ENCODE measurements around the gene NR2E1. TPM values are rescaled to one million over a fixed set of nuclear protein-coding genes. Genes with fewer than 3 reads are reported as not detected.

NR2E1 gene
- total RNA-seq, 1 donor from 2014 or later: not detected

DNA sequence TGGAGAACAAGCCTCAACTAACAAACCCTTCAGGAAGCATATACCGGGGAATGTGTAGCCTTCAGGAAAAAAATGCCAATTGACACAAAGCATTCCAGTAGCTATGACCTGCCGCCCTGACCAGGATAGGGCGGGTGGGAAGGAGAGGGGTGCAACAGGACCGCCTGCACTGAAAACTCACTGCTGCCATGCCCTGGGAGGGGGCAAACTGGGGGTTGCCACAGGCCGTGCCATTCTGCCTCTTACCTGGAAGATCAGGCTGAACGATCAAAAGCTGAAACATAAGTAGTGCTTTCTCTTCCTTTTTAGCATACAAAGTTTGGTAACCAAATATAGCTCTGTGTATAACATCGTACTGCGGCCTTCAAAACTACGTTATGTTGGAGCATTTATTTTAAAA, 21.7 kb downstream of the NR2E1 start:
- H3K9me3 ChIP-seq: no peaks in the 10 kb centered on the region
- H3K36me3 ChIP-seq: no peaks in the 10 kb centered on the region
- H3K4me1 ChIP-seq: no peaks in the 10 kb centered on the region
- DNase-seq (ENCODE audit: extremely low spot score in 2 of 2): no peak
- no peak overlapping the region for H3K27ac ChIP-seq
- TF ChIP-seq POLR2AphosphoS5 (IDR thresholded peaks at IDR 0.05; ENCODE audit: insufficient read depth in 1 of 2, low read depth in 1 of 2): no peak
- TF ChIP-seq, protein P1, sequence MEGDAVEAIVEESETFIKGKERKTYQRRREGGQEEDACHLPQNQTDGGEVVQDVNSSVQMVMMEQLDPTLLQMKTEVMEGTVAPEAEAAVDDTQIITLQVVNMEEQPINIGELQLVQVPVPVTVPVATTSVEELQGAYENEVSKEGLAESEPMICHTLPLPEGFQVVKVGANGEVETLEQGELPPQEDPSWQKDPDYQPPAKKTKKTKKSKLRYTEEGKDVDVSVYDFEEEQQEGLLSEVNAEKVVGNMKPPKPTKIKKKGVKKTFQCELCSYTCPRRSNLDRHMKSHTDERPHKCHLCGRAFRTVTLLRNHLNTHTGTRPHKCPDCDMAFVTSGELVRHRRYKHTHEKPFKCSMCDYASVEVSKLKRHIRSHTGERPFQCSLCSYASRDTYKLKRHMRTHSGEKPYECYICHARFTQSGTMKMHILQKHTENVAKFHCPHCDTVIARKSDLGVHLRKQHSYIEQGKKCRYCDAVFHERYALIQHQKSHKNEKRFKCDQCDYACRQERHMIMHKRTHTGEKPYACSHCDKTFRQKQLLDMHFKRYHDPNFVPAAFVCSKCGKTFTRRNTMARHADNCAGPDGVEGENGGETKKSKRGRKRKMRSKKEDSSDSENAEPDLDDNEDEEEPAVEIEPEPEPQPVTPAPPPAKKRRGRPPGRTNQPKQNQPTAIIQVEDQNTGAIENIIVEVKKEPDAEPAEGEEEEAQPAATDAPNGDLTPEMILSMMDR (IDR thresholded peaks at IDR 0.05): no peak
- TF ChIP-seq POLR2A (IDR thresholded peaks at IDR 0.05): no peak
- no peak overlapping the region for H3K4me3 ChIP-seq
- intact Hi-C loops (cut with DNase I): no loop called here
- no peaks in the 10 kb centered on the region for H3K27me3 ChIP-seq

DNA sequence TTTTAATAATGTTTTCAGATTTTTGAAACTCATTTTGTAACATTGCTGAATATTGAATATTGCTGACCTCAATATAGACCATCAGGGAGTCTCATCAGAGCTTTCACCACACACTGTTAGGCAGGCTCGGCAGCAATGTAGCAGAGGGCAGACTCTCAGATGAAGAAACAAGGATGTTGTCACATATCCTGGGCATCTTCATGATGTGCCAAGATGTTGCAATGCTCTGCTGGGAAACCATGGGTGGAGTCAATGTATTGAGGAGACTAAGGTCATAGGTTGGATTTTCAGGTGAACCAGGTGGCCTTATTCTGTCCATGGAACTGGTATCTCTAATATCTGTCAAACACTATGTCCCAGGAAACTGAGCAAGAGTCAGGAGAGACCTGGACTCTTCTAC, 27.3 kb downstream of the NR2E1 start:
- Histone ChIP-seq H3K4me3 (no peak overlapping the region), H3K4me1 (no peaks in the 10 kb centered on the region), H3K9me3 (no peaks in the 10 kb centered on the region), H3K27me3 (no peaks in the 10 kb centered on the region), H3K36me3 (no peaks in the 10 kb centered on the region), H3K27ac (no peak overlapping the region)
- TF ChIP-seq, protein P1 (IDR thresholded peaks at IDR 0.05): no peak
- TF ChIP-seq POLR2AphosphoS5 (IDR thresholded peaks at IDR 0.05; ENCODE audit: insufficient read depth in 1 of 2, low read depth in 1 of 2) (no peak), POLR2A (IDR thresholded peaks at IDR 0.05) (no peak)
- intact Hi-C loops (cut with DNase I): no loop called here
- DNase-seq (ENCODE audit: extremely low spot score in 2 of 2): no peak

DNA sequence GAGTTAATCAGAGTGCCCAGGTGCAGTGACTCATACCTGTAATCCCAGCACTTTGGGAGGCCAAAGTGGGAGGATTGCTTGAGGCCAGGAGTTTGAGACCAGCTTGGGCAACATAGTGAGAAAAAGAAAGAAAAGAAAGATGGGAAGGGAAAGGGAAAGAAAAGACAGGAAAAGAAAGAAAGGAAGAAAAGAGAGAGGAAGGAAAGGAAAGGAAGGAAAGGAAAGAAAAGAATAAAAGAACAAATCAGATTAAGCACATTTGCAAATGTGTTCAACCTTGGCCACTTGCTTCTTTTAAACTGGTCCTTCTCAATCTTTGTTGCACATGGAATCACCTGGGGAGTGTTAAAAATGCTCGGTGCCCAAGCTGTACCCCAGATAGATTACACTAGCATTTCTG, 28.0 kb downstream of the NR2E1 start:
- Histone ChIP-seq H3K9me3 (no peaks in the 10 kb centered on the region), H3K4me3 (no peak overlapping the region), H3K4me1 (no peaks in the 10 kb centered on the region), H3K36me3 (no peaks in the 10 kb centered on the region), H3K27ac (no peak overlapping the region), H3K27me3 (no peaks in the 10 kb centered on the region)
- DNase-seq (ENCODE audit: extremely low spot score in 2 of 2): no peak
- TF ChIP-seq POLR2AphosphoS5 (IDR thresholded peaks at IDR 0.05; ENCODE audit: insufficient read depth in 1 of 2, low read depth in 1 of 2) (no peak), POLR2A (IDR thresholded peaks at IDR 0.05) (no peak)
- TF ChIP-seq, protein P1 (IDR thresholded peaks at IDR 0.05): no peak
- intact Hi-C loops (cut with DNase I): no loop called here

DNA sequence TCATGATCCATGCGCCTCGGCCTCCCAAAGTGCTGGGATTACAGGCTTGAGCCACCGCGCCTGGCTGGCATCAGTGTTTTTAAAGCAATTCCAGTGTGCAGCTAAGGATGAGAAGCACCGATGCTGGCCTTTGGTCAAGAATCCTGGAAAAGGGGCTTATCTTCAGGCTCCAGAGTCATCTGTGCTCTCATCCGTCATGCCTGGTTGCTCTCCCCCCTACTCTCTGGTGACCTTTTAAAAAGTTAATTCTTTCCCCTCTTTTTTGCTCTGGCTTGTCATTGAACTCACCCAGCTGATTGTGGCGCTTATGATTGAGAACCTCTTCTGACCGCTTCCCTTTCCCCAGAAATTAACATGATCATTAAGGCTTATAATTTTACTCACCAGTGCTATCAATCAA, 28.7 kb downstream of the NR2E1 start:
- TF ChIP-seq, protein P1 (IDR thresholded peaks at IDR 0.05): no peak

DNA sequence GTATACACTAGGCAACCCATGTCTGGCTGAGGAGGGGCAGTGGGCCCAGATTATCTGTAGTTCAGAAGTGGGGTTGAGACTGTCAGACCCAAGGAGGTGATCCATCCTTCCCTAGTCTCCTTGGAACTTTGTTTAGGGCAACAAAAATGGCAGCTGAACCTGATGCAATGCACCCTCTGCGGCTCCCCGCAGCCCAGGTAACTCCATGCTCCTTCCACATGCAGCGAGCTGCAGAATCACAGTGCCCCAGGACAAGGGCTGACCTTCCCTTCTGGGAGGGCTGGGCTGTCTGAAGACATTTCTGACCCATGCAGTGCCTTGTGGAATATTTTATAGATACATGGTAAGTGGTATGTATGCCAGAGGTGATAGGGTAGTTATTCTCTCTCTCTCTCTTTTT, 29.4 kb downstream of the NR2E1 start:
- Histone ChIP-seq H3K36me3 (no peaks in the 10 kb centered on the region), H3K27me3 (no peaks in the 10 kb centered on the region), H3K27ac (no peak overlapping the region), H3K9me3 (no peaks in the 10 kb centered on the region), H3K4me1 (no peaks in the 10 kb centered on the region), H3K4me3 (no peak overlapping the region)
- TF ChIP-seq POLR2AphosphoS5 (IDR thresholded peaks at IDR 0.05; ENCODE audit: insufficient read depth in 1 of 2, low read depth in 1 of 2): no peak
- TF ChIP-seq, protein P1 (IDR thresholded peaks at IDR 0.05): no peak
- intact Hi-C loops (cut with DNase I): no loop called here
- DNase-seq (ENCODE audit: extremely low spot score in 2 of 2): no peak

More for the DNA sequence above, 28.7 kb downstream of the NR2E1 start:
- no peak for DNase-seq (ENCODE audit: extremely low spot score in 2 of 2)
- H3K4me3 ChIP-seq: no peak overlapping the region
- H3K27me3 ChIP-seq: no peaks in the 10 kb centered on the region
- H3K36me3 ChIP-seq: no peaks in the 10 kb centered on the region
- no peak overlapping the region for H3K27ac ChIP-seq
- H3K9me3 ChIP-seq: no peaks in the 10 kb centered on the region
- intact Hi-C loops (cut with DNase I): no loop called here
- H3K4me1 ChIP-seq: no peaks in the 10 kb centered on the region
